Tongue (tissue), 2 donors: ENCODE measurements around the gene C1QTNF5. TPM values are rescaled to one million over a fixed set of nuclear protein-coding genes. Genes with fewer than 3 reads are reported as not detected.
A peak's percentile ranks its signal among the peaks of the same experiment; 100 is the strongest.

Source experiments
- DNase-seq: peaks from one replicate; pipeline ENCODE4 v3.0.0-alpha.2; 2015
- total RNA-seq: library from RNA; depleted of rRNA; stranded (reverse); fragments of >200 nt; gene quantifications from one replicate; pipeline ENCODE4 v1.2.3, GENCODE V29; 2014

Gene C1QTNF5
- total RNA-seq, 1 donor from 2014 or later = 24.8 TPM

GRCh38 chr11:119318240-119319135 lies 22.2 kb downstream of the C1QTNF5 start:
- peak; percentile 76 for DNase-seq

- DNase-seq = no peak
Measured at GRCh38 chr11:119317592-119318239, 23.0 kb downstream of the C1QTNF5 start.

- peak; percentile 87 for DNase-seq
Measured at GRCh38 chr11:119316729-119317591, 23.7 kb downstream of the C1QTNF5 start, which contains the start of gene MCAM. Gene MCAM (minus strand): TSS chr11:119317130. CDS start chr11:119317101, 29 bp downstream.

GRCh38 chr11:119316016-119316728 lies 24.5 kb downstream of the C1QTNF5 start:
- peak; percentile 89 for DNase-seq

- peak; percentile 93 for DNase-seq
Measured at GRCh38 chr11:119315131-119316015, 25.3 kb downstream of the C1QTNF5 start.

GRCh38 chr11:119314726-119315125 lies 26.0 kb downstream of the C1QTNF5 start:
- DNase-seq = no peak

- no peak for DNase-seq
Measured at GRCh38 chr11:119310682-119311052, 30.0 kb downstream of the C1QTNF5 start.

- no peak for DNase-seq
Measured at GRCh38 chr11:119309953-119310681, 30.6 kb downstream of the C1QTNF5 start.

- no peak for DNase-seq
Measured at GRCh38 chr11:119309411-119309810, 31.3 kb downstream of the C1QTNF5 start.

- DNase-seq = no peak
Measured at GRCh38 chr11:119307974-119308373, 32.7 kb downstream of the C1QTNF5 start.

GRCh38 chr11:119307219-119307618 lies 33.5 kb downstream of the C1QTNF5 start:
- no peak for DNase-seq

- no peak for DNase-seq
Measured at GRCh38 chr11:119306373-119306890, 34.3 kb downstream of the C1QTNF5 start.

GRCh38 chr11:119305556-119306372 lies 34.9 kb downstream of the C1QTNF5 start:
- DNase-seq = no peak

GRCh38 chr11:119303227-119303718 lies 37.4 kb downstream of the C1QTNF5 start:
- DNase-seq = no peak

- no peak for DNase-seq
Measured at GRCh38 chr11:119300198-119300964, 40.3 kb downstream of the C1QTNF5 start.

- no peak for DNase-seq
Measured at GRCh38 chr11:119299416-119299815, 41.3 kb downstream of the C1QTNF5 start.

- peak; percentile 96 for DNase-seq
Measured at GRCh38 chr11:119298726-119299125, 42.0 kb downstream of the C1QTNF5 start.

GRCh38 chr11:119297938-119298337 lies 42.7 kb downstream of the C1QTNF5 start:
- DNase-seq = no peak
